ENCODE data around the gene NUP214.
"Not testable (repeated sequence)": the region's sequence is repeated elsewhere in the genome, so short reads cannot be mapped to it uniquely, and the experiment has no call there.

The NUP214 gene

GRCh38 chr9:131238402-131239021, 113.1 kb downstream of the NUP214 start:
- DNase-seq, result peak; percentile 12

GRCh38 chr9:131239161-131239975, 114.0 kb downstream of the NUP214 start:
- DNase-seq, result no peak

GRCh38 chr9:131240047-131240921, 114.9 kb downstream of the NUP214 start:
- DNase-seq, result no peak

GRCh38 chr9:131244331-131244730, 118.9 kb downstream of the NUP214 start:
- DNase-seq, result not testable (repeated sequence)

- no peak for DNase-seq
Measured at GRCh38 chr9:131246618-131247017, 121.2 kb downstream of the NUP214 start.

- DNase-seq, result no peak
Measured at GRCh38 chr9:131252120-131252519, 126.7 kb downstream of the NUP214 start.

GRCh38 chr9:131253891-131254491, 128.6 kb downstream of the NUP214 start:
- DNase-seq, result no peak

- DNase-seq, result no peak
Measured at GRCh38 chr9:131254626-131255025, 129.2 kb downstream of the NUP214 start.

- no peak for DNase-seq
Measured at GRCh38 chr9:131255676-131256197, 130.4 kb downstream of the NUP214 start.

GRCh38 chr9:131257266-131258025, 132.1 kb downstream of the NUP214 start:
- no peak for DNase-seq

- no peak for DNase-seq
Measured at GRCh38 chr9:131258186-131258585, 132.8 kb downstream of the NUP214 start.

GRCh38 chr9:131258698-131259431, 133.5 kb downstream of the NUP214 start:
- DNase-seq, result no peak

- no peak for DNase-seq
Measured at GRCh38 chr9:131259432-131259898, 134.1 kb downstream of the NUP214 start.

GRCh38 chr9:131259916-131260597, 134.7 kb downstream of the NUP214 start:
- no peak for DNase-seq

- no peak for DNase-seq
Measured at GRCh38 chr9:131260751-131261452, 135.5 kb downstream of the NUP214 start.

- no peak for DNase-seq
Measured at GRCh38 chr9:131262327-131263032, 137.1 kb downstream of the NUP214 start.

GRCh38 chr9:131263033-131263343, 137.6 kb downstream of the NUP214 start:
- DNase-seq, result not testable (repeated sequence)

GRCh38 chr9:131263701-131264100, 138.3 kb downstream of the NUP214 start:
- DNase-seq, result no peak

- DNase-seq, result peak; percentile 37
Measured at GRCh38 chr9:131264231-131264630, 138.8 kb downstream of the NUP214 start.

Data from stimulated activated CD4-positive, alpha-beta T cell treated with anti-CD3 and anti-CD28 coated beads, Interleukin-4, amount 100 ng/mL, for 24 hours (primary cell).